VCaP (cell line): ENCODE results near the gene GRAMD1B.

Experiments used
- H3K27ac ChIP-seq: fragments of 450-650 bp; 2 replicates; pipeline ENCODE4 v1.5.1; 2017
- CTCF ChIP-seq: fragments of 450-650 bp; conservative IDR thresholded peaks from 2 replicates; pipeline ENCODE4 v1.5.1; 2017; ENCODE audit warnings: mild to moderate bottlenecking, moderate library complexity

GRAMD1B gene

GRCh38 chr11:123531325-123531724 lies 101.3 kb downstream of the GRAMD1B start:
- H3K27ac ChIP-seq: no peak overlapping the region; the same call in 1 of the 2 replicates
- TF ChIP-seq CTCF: no peak

- TF ChIP-seq CTCF: no peak
Measured at GRCh38 chr11:123532131-123532530, 102.1 kb downstream of the GRAMD1B start.

GRCh38 chr11:123535401-123535800 lies 105.3 kb downstream of the GRAMD1B start:
- no peak for TF ChIP-seq CTCF
- H3K27ac ChIP-seq: no peak overlapping the region

More at GRCh38 chr11:123532131-123532530, 102.1 kb downstream of the GRAMD1B start:
- no peak overlapping the region for H3K27ac ChIP-seq

GRCh38 chr11:123536690-123537437 lies 106.8 kb downstream of the GRAMD1B start:
- no peak for TF ChIP-seq CTCF
- 0 out of 2 replicates have a peak overlapping the region, but pooled peaks have one; percentile 21 for H3K27ac ChIP-seq

- TF ChIP-seq CTCF: no peak
- H3K27ac ChIP-seq: peak overlapping the region; percentile 21; the same call in 1 of the 2 replicates
Measured at GRCh38 chr11:123537726-123538125, 107.7 kb downstream of the GRAMD1B start.

- H3K27ac ChIP-seq: no peak overlapping the region
- TF ChIP-seq CTCF: no peak
Measured at GRCh38 chr11:123543797-123544196, 113.7 kb downstream of the GRAMD1B start.

GRCh38 chr11:123544631-123545375 lies 114.7 kb downstream of the GRAMD1B start:
- TF ChIP-seq CTCF: no peak
- H3K27ac ChIP-seq: no peak overlapping the region
